ENCODE results near the gene ZYG11B. TPM values are rescaled to one million over a fixed set of nuclear protein-coding genes. Genes with fewer than 3 reads are reported as not detected.

The ZYG11B gene
- total RNA-seq, 1 donor, result 65.6 TPM

DNA sequence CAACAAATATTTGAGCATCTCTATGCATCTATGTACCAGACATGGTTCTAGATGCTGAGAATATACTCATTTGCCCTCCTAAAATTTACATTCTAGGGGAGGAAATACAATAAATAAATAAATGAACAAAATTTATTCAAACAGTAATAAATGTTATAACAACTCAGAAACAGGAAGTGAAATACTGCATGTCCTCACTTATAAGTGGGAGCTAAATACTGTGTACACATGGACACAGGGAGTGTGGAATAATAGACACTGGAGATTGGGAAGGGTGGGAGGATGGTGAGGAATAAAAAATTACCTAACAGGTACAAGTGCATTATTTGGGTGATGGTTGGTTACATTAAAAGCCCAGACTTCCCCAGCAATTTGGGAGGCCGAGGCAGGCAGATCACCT, 32.4 kb upstream of the ZYG11B start:
- no peak overlapping the region for H3K4me3 ChIP-seq (ENCODE audit: low read depth, low read length)
- DNase-seq (ENCODE audit: low read depth), result no peak
- TF ChIP-seq, protein P1, sequence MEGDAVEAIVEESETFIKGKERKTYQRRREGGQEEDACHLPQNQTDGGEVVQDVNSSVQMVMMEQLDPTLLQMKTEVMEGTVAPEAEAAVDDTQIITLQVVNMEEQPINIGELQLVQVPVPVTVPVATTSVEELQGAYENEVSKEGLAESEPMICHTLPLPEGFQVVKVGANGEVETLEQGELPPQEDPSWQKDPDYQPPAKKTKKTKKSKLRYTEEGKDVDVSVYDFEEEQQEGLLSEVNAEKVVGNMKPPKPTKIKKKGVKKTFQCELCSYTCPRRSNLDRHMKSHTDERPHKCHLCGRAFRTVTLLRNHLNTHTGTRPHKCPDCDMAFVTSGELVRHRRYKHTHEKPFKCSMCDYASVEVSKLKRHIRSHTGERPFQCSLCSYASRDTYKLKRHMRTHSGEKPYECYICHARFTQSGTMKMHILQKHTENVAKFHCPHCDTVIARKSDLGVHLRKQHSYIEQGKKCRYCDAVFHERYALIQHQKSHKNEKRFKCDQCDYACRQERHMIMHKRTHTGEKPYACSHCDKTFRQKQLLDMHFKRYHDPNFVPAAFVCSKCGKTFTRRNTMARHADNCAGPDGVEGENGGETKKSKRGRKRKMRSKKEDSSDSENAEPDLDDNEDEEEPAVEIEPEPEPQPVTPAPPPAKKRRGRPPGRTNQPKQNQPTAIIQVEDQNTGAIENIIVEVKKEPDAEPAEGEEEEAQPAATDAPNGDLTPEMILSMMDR (IDR thresholded peaks at IDR 0.05; ENCODE audit: insufficient read depth, low read depth, low read length), result no peak

DNA sequence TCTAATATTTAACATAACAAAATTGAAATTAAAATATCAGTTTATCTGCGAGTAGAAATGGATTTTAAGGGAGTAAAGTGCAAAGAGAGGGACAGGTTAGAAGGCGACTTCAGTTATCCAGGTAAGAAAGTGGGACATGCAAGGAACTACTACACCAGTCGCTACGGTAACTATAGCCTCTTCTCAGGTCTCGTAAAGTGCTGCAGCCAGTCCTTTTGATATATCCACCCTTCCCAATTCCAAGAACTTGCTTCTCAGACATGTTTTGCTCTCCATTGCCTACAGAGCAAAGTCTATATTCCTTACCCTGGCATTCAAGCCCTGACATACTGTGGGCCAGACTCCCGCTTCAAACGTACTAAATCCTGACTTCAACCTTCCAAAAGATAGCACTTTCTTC, 30.6 kb upstream of the ZYG11B start:
- TF ChIP-seq, protein P1 (IDR thresholded peaks at IDR 0.05; ENCODE audit: insufficient read depth, low read depth, low read length), result no peak
- no peak for DNase-seq (ENCODE audit: low read depth)
- no peak overlapping the region for H3K4me3 ChIP-seq (ENCODE audit: low read depth, low read length)

DNA sequence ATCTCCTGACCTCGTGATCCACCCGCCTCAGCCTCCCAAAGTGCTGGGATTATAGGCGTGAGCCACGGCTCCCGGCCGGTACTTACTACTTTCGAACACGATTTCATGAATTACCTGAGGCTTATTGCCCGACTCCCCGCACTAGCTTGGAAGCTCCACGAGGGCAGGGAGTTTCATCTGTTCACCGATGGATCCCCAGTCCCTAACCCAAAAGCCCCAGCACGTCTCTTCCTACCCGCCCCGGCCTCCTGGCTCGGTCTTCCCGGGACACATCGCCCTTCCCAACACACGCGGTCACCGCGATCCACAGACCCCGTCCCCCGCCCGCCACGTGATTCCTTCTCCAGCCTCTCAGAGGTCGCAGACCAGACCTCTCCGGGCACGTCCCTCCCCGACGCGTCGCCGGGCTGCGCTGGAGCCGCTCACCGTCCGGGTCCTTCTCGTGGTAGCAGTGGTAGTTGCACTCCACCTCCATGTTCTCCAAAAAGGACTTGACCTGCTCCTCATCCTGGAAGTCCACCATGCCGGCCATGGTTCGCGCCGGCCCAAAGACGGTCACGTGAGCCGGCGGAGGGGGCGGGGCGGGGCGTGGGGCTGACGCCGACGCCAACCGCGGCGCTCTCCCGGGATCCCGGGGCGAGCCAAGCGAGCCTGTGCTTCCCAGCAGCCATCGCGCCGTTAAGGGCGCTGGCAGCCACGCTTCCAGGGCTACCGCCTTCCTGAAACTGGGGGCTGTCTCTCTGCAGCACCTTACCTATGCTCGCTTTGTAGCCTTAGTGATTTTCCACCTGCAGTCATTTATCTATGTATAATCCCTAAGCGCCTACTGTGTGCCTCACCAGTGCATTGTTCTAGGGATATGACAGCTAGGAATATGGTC, 28.2 kb upstream of the ZYG11B start, which contains the start of gene COA7:
Gene COA7 (minus strand): TSS at position 553 of the 880 bp plus-strand sequence. CDS start 21 bp downstream, at position 532.
- TF ChIP-seq, protein P1 (IDR thresholded peaks at IDR 0.05; ENCODE audit: insufficient read depth, low read depth, low read length), result no peak
- peak; percentile 81 for DNase-seq (ENCODE audit: low read depth)
- H3K4me3 ChIP-seq (ENCODE audit: low read depth, low read length), result peak within 1 kb of the TSS; percentile 88

DNA sequence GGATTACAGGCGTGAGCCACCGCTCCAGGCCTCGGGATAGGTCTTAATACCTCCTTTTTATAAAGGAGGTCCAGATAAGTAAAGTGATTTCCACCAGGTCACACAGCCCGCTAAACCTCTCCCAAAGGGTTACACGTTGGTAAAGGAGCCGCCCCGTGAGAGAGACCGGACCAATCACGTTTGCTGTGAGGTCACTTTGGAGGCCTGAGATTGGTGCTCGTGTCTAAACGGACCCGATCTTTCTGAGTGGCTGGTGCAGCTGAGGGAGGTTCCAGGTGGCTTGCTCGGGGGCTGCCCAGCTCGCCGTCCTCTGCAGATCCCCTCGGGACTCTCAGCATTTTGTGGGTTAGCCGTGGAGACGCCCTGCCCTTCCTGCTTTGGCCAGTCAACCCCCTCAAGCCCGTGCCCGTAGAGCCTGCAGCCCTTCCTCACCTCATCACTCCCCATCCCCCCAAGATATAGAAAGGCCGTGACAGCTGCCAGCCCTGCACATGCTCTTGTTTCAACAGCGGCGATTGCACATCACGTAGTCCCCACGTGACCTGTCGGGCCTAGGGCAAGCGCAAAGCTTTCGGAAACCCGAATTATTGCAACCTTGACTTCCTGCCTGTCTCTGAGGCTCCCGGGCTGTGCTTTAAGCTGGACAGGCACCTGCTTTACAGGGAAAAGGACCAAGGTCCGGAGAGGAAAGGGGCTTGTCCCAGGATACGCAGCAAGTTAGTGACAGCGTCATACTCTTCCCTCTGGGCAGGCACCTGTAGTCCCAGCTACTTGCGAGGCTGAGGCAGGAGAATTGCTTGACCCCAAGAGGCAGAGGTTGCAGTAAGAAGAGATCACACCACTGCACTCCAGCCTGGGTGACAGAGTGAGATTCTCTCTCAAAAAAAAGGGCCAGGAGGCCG, 23.1 kb upstream of the ZYG11B start:
- TF ChIP-seq, protein P1 (IDR thresholded peaks at IDR 0.05; ENCODE audit: insufficient read depth, low read depth, low read length), result no peak
- peak overlapping the region; percentile 67 for H3K4me3 ChIP-seq (ENCODE audit: low read depth, low read length)
- DNase-seq (ENCODE audit: low read depth), result peak; percentile 91

DNA sequence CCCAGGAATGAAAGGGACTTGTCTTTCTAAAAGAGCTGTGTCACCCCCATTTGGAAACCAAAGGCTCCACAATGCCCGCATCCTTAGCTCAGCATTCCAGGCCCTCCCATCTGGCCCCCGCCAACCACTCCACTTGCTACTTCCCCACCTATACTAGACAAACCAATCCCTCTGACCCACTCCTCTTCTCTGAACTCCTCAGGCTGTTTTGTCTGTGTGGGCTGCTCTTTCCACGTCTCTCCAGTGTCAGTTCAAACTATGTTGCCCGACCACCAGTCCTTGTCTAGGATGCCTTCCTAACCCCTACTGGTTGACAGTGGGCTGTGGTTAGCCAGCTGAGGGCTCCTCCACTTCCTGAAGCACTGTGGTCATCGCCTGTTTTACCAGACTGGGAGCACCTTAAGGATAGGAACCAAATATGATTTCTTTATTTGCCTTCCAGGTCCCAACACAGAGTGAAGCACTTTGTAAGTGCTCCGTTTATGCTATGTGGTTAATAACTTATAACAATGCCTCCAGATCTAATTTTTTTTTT, 20.1 kb upstream of the ZYG11B start:
- no peak for DNase-seq (ENCODE audit: low read depth)
- TF ChIP-seq, protein P1 (IDR thresholded peaks at IDR 0.05; ENCODE audit: insufficient read depth, low read depth, low read length), result no peak
- H3K4me3 ChIP-seq (ENCODE audit: low read depth, low read length), result no peak overlapping the region

Data from fibroblast of villous mesenchyme (primary cell).